ENCODE results near the gene SHC1.
"Not testable (repeated sequence)": the region's sequence is repeated elsewhere in the genome, so short reads cannot be mapped to it uniquely, and the experiment has no call there.

The SHC1 gene

DNA sequence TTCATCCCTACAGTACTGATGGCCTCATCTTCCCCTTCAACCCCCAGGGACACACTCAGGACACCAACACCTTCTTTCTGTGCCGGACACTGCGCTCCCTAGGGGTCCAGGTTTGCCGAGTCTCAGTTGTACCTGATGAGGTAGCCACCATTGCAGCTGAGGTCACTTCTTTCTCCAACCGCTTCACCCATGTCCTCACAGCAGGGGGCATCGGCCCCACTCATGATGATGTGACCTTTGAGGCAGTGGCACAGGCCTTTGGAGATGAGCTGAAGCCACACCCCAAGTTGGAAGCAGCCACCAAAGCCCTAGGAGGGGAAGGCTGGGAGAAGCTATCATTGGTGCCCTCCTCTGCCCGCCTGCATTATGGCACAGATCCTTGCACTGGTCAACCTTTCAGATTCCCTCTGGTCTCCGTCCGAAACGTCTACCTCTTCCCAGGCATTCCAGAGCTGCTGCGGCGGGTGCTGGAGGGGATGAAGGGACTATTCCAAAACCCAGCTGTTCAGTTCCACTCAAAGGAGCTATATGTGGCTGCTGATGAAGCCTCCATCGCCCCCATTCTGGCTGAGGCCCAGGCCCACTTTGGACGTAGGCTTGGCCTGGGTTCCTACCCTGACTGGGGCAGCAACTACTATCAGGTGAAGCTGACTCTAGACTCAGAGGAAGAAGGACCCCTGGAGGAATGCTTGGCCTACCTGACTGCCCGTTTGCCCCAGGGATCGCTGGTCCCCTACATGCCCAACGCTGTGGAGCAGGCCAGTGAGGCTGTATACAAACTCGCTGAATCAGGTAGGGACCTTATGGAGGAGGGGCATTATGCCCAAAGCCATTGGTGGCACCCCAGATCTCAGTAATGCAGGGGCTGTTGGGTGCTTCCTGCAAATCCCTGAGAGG lies 17.8 kb upstream of the SHC1 start:
- H3K36me3 ChIP-seq: peaks cover 59% of the 10 kb centered on the region
- peak overlapping the region; percentile 2; the same call in 1 of the 2 replicates for H3K27ac ChIP-seq
- TF ChIP-seq, protein P1, sequence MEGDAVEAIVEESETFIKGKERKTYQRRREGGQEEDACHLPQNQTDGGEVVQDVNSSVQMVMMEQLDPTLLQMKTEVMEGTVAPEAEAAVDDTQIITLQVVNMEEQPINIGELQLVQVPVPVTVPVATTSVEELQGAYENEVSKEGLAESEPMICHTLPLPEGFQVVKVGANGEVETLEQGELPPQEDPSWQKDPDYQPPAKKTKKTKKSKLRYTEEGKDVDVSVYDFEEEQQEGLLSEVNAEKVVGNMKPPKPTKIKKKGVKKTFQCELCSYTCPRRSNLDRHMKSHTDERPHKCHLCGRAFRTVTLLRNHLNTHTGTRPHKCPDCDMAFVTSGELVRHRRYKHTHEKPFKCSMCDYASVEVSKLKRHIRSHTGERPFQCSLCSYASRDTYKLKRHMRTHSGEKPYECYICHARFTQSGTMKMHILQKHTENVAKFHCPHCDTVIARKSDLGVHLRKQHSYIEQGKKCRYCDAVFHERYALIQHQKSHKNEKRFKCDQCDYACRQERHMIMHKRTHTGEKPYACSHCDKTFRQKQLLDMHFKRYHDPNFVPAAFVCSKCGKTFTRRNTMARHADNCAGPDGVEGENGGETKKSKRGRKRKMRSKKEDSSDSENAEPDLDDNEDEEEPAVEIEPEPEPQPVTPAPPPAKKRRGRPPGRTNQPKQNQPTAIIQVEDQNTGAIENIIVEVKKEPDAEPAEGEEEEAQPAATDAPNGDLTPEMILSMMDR (IDR thresholded peaks at IDR 0.05; ENCODE audit: low read depth, low read length): peak; percentile 68
- DNase-seq: peak; percentile 65
- no peaks in the 10 kb centered on the region for H3K27me3 ChIP-seq (ENCODE audit: insufficient read depth, low read depth, severe bottlenecking)
- H3K9me3 ChIP-seq (ENCODE audit: severe bottlenecking): no peaks in the 10 kb centered on the region
- no peak overlapping the region for H3K4me3 ChIP-seq (ENCODE audit: low read depth, low read length)

DNA sequence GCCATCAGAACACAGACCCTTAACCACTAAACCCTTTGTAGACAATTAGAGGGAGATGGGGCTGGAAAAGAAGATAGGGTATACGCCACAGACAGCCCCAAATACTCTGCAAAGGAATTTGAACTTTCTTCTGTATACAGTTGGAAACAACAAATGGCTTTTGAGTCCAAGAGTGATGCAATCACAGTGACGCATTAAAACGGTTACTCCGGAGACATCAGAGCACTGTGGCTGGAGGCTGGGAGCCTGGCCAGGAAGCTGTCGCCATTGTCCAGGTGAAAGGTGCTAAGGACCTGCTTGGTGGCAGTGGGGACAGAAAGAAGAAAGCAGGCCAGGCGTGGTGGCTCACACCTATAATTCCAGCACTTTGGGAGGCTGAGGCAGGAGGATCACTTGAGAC lies 16.8 kb upstream of the SHC1 start:
- no peak for DNase-seq
- TF ChIP-seq, protein P1 (IDR thresholded peaks at IDR 0.05; ENCODE audit: low read depth, low read length): no peak
- H3K27ac ChIP-seq: no peak overlapping the region
- H3K27me3 ChIP-seq (ENCODE audit: insufficient read depth, low read depth, severe bottlenecking): no peaks in the 10 kb centered on the region
- no peaks in the 10 kb centered on the region for H3K9me3 ChIP-seq (ENCODE audit: severe bottlenecking)
- H3K36me3 ChIP-seq: peaks cover 56% of the 10 kb centered on the region
- no peak overlapping the region for H3K4me3 ChIP-seq (ENCODE audit: low read depth, low read length)

DNA sequence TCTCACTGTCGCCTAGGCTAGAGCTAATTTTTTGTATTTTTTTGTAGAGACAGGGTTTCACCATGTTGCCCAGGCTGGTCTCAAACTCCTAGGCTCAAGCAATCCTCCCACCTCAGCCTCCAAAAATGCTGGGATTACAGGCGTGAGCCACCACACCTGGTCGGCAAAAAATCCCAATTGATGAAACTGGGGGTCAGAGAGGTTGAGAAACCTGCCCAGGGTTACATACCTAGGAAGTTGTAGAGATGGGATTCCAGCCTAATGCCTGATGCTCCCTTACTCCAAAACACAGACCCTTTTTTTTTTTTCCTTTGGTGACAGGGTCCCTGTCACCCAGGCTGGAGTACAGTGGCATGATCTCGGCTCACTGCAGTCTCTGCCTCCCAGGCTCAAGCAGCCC lies 16.2 kb upstream of the SHC1 start:
- not testable (repeated sequence) for H3K4me3 ChIP-seq (ENCODE audit: low read depth, low read length); DNase-seq; H3K27ac ChIP-seq; H3K27me3 ChIP-seq (ENCODE audit: insufficient read depth, low read depth, severe bottlenecking); H3K9me3 ChIP-seq (ENCODE audit: severe bottlenecking)
- peaks cover 58% of the 10 kb centered on the region for H3K36me3 ChIP-seq

DNA sequence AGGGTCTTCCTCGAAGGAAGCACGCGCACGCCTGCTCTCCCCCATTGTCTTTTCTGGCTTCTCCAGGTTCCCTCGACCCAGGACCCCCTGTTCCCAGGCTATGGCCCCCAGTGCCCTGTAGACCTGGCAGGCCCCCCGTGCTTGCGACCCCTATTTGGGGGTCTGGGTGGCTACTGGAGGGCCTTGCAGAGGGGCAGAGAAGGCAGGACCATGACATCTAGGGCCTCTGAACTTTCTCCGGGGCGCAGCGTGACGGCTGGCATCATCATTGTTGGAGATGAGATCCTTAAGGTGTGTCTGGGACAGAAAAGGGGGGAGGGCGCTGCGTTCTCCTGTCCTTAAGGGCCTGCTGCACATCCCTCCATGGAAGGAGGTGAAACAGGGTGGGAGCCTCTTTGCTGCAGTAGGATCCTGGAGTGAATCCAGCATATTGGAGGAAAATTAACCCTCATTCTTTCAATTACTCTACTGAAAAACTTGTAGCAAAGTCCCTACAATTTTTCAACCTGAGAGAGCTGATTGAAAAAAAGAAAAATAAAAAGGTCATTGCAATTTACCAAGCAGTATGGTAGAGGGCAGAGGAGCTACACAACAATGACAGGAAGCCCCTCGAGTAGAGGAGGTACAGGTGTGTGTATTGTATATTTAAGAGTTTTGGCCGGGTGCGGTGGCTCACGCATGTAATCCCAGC lies 13.4 kb upstream of the SHC1 start:
- DNase-seq: peak; percentile 51
- Histone ChIP-seq H3K27ac (peak overlapping the region; percentile 85), H3K4me3 (ENCODE audit: low read depth, low read length) (peak overlapping the region; percentile 68), H3K36me3 (peaks cover 54% of the 10 kb centered on the region), H3K9me3 (ENCODE audit: severe bottlenecking) (no peaks in the 10 kb centered on the region), H3K27me3 (ENCODE audit: insufficient read depth, low read depth, severe bottlenecking) (no peaks in the 10 kb centered on the region)
- TF ChIP-seq, protein P1 (IDR thresholded peaks at IDR 0.05; ENCODE audit: low read depth, low read length): no peak

DNA sequence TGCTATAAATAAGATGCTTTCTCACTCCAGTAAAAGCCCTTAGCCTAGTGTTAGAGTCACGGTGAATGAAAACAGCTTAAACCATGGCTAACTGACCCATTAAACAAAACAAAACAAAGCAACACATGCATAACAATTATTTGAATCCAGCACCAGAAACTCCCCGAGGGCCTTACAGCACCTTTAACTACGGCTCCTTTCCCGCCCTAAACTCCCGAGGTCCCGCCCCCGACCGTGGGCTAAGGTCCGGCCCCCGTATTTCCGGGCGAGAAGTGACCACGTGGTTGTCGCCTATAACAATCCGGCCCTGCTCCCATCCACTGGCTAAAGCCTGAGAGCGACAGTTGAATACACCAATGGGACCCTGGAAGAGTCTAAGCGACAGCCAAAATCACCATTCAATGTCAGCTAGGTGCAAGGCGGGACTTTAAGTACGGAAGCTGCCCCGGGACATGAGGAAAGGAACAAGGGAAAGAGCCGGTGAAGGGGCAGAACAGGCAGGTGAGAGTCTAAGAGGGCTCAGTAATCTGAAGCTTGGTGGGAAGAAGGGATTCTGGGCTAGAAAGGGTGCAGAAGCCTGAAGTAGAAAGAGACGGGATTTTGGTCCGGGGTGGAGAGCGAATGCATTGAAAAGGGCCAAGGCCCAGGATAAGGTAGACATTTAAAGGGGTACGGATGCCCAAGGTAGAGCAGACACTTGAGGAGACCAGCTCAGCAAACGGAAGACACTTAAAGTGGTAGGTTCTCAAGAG lies 12.5 kb upstream of the SHC1 start, which contains the start of gene FLAD1:
TSS of gene FLAD1 (plus strand) at position 448 of the 752 bp plus-strand sequence. CDS start 351 bp downstream, outside the sequence.
- Histone ChIP-seq H3K9me3 (ENCODE audit: severe bottlenecking) (no peaks in the 10 kb centered on the region), H3K27ac (peak within 1 kb of the TSS; percentile 91), H3K27me3 (ENCODE audit: insufficient read depth, low read depth, severe bottlenecking) (no peaks in the 10 kb centered on the region), H3K4me3 (ENCODE audit: low read depth, low read length) (peak within 1 kb of the TSS; percentile 68), H3K36me3 (peaks cover 51% of the 10 kb centered on the region)
- peak; percentile 100 for DNase-seq
- TF ChIP-seq, protein P1 (IDR thresholded peaks at IDR 0.05; ENCODE audit: low read depth, low read length): no peak
